HepG2 (cell line): ENCODE results near the gene GNAI2. TPM values are rescaled to one million over a fixed set of nuclear protein-coding genes. Genes with fewer than 3 reads are reported as not detected.

Experiments used
- ELF1 ChIP-seq: sonication (generic); formaldehyde crosslinking; IDR thresholded peaks from 2 replicates; pipeline ENCODE4 v1.4.0; 2020; ENCODE audit warnings: missing genetic modification reagents
- GMEB2 ChIP-seq: IDR thresholded peaks from 2 replicates; pipeline ENCODE4 v1.6.1; 2016; ENCODE audit warnings: missing biosample characterization, missing genetic modification reagents, low read depth
- MLLT10 ChIP-seq: sonication (generic); formaldehyde crosslinking; IDR thresholded peaks from 2 replicates; pipeline ENCODE4 v1.4.0; 2020; ENCODE audit warnings: missing genetic modification reagents
- MTF2 ChIP-seq: sonication (generic); formaldehyde crosslinking; IDR thresholded peaks from 2 replicates; pipeline ENCODE4 v1.5.0; 2020; ENCODE audit warnings: missing genetic modification reagents, borderline replicate concordance
- REST ChIP-seq, 2 experiments: IDR thresholded peaks; 2 replicates each; pipeline ENCODE4 v1.6.1; 2011 to 2012; ENCODE audit warnings: low read length in 2 of 2, borderline replicate concordance in 1 of 2, low read depth in 1 of 2, mild to moderate bottlenecking in 1 of 2, moderate library complexity in 1 of 2
- ZNF17 ChIP-seq: sonication (generic); formaldehyde crosslinking; IDR thresholded peaks from 2 replicates; pipeline ENCODE4 v1.5.0; 2020; ENCODE audit warnings: mild to moderate bottlenecking, missing genetic modification reagents
- ZNF331 ChIP-seq: sonication (generic); formaldehyde crosslinking; IDR thresholded peaks from 2 replicates; pipeline ENCODE4 v1.4.0; 2020; ENCODE audit warnings: missing genetic modification reagents
- ZNF75D ChIP-seq: sonication (generic); formaldehyde crosslinking; IDR thresholded peaks from 2 replicates; pipeline ENCODE4 v1.8.1; 2023; ENCODE audit warnings: missing genetic modification reagents, mild to moderate bottlenecking, borderline replicate concordance
- ZSCAN21 ChIP-seq: sonication (generic); formaldehyde crosslinking; IDR thresholded peaks from 2 replicates; pipeline ENCODE4 v1.8.0; 2022; ENCODE audit warnings: mild to moderate bottlenecking, missing genetic modification reagents, moderate library complexity, borderline replicate concordance
- polyA plus RNA-seq, 8 experiments: library from polyadenylated mRNA; depleted of rRNA in 3 of 8; stranded (reverse) in 7 of 8; unstranded in 1 of 8; fragments of >200 nt; fragmentation: Illumina TruSeq in 4 of 8; extraction: Trizol in 4 of 8; gene quantifications; 2 replicates each; pipeline versions ENCODE4 v1.2.1 to v1.2.3, GENCODE V29; 2011 to 2016; ENCODE audit warnings: low read depth in 4 of 8, missing spikeins in 1 of 8, mixed read lengths in 1 of 8; ENCODE audit not compliant: insufficient read depth in 1 of 8
- total RNA-seq, 5 experiments: library from RNA; depleted of rRNA; stranded (reverse); fragments of >200 nt; fragmentation: Illumina TruSeq; extraction: Trizol; gene quantifications; 2 replicates each; pipeline ENCODE4 v1.2.3, GENCODE V29; 2016; ENCODE audit warnings: low read depth in 1 of 5
- TF ChIP-seq, protein P1 (sequence below): sonication (generic); formaldehyde crosslinking; IDR thresholded peaks from 2 replicates; pipeline ENCODE4 v1.4.0; 2020; ENCODE audit warnings: missing genetic modification reagents
- TF ChIP-seq, protein P2 (sequence below): sonication (generic); formaldehyde crosslinking; IDR thresholded peaks from 2 replicates; pipeline ENCODE4 v1.4.0; 2020; ENCODE audit warnings: missing genetic modification reagents, borderline replicate concordance
- TF ChIP-seq, protein P3 (sequence below): sonication (generic); formaldehyde crosslinking; IDR thresholded peaks from 2 replicates; pipeline ENCODE4 v1.4.0; 2020; ENCODE audit warnings: mild to moderate bottlenecking, missing genetic modification reagents

Gene GNAI2
- total and polyA plus RNA-seq, 2 of the 13 experiments (the other 11 are each of a cell fraction or from before 2014, with no cell fraction given) = 51.1 to 66.2 TPM

- TF ChIP-seq GMEB2 (CRISPR knock-in tag) (no peak), ZNF331 (CRISPR knock-in tag) (0 out of 2 replicates have a peak, but pooled peaks have one; percentile 17), ZNF17 (no peak), ZNF75D (CRISPR knock-in tag) (no peak), MLLT10 (CRISPR knock-in tag) (0 out of 2 replicates have a peak, but pooled peaks have one; percentile 44), MTF2 (CRISPR knock-in tag) (no peak), ZSCAN21 (CRISPR knock-in tag) (peak; percentile 16; the same call in 1 of the 2 replicates), ELF1 (no peak), REST (IDR thresholded peaks at IDR 0.05; ENCODE audit: borderline replicate concordance in 1 of 2, low read depth in 1 of 2, low read length in 2 of 2) (no peak)
- TF ChIP-seq, protein P1, sequence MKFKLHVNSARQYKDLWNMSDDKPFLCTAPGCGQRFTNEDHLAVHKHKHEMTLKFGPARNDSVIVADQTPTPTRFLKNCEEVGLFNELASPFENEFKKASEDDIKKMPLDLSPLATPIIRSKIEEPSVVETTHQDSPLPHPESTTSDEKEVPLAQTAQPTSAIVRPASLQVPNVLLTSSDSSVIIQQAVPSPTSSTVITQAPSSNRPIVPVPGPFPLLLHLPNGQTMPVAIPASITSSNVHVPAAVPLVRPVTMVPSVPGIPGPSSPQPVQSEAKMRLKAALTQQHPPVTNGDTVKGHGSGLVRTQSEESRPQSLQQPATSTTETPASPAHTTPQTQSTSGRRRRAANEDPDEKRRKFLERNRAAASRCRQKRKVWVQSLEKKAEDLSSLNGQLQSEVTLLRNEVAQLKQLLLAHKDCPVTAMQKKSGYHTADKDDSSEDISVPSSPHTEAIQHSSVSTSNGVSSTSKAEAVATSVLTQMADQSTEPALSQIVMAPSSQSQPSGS (CRISPR knock-in tag) = peak; percentile 29; the same call in 1 of the 2 replicates
- TF ChIP-seq, protein P2, sequence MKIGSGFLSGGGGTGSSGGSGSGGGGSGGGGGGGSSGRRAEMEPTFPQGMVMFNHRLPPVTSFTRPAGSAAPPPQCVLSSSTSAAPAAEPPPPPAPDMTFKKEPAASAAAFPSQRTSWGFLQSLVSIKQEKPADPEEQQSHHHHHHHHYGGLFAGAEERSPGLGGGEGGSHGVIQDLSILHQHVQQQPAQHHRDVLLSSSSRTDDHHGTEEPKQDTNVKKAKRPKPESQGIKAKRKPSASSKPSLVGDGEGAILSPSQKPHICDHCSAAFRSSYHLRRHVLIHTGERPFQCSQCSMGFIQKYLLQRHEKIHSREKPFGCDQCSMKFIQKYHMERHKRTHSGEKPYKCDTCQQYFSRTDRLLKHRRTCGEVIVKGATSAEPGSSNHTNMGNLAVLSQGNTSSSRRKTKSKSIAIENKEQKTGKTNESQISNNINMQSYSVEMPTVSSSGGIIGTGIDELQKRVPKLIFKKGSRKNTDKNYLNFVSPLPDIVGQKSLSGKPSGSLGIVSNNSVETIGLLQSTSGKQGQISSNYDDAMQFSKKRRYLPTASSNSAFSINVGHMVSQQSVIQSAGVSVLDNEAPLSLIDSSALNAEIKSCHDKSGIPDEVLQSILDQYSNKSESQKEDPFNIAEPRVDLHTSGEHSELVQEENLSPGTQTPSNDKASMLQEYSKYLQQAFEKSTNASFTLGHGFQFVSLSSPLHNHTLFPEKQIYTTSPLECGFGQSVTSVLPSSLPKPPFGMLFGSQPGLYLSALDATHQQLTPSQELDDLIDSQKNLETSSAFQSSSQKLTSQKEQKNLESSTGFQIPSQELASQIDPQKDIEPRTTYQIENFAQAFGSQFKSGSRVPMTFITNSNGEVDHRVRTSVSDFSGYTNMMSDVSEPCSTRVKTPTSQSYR (CRISPR knock-in tag) = no peak
- TF ChIP-seq, protein P3, sequence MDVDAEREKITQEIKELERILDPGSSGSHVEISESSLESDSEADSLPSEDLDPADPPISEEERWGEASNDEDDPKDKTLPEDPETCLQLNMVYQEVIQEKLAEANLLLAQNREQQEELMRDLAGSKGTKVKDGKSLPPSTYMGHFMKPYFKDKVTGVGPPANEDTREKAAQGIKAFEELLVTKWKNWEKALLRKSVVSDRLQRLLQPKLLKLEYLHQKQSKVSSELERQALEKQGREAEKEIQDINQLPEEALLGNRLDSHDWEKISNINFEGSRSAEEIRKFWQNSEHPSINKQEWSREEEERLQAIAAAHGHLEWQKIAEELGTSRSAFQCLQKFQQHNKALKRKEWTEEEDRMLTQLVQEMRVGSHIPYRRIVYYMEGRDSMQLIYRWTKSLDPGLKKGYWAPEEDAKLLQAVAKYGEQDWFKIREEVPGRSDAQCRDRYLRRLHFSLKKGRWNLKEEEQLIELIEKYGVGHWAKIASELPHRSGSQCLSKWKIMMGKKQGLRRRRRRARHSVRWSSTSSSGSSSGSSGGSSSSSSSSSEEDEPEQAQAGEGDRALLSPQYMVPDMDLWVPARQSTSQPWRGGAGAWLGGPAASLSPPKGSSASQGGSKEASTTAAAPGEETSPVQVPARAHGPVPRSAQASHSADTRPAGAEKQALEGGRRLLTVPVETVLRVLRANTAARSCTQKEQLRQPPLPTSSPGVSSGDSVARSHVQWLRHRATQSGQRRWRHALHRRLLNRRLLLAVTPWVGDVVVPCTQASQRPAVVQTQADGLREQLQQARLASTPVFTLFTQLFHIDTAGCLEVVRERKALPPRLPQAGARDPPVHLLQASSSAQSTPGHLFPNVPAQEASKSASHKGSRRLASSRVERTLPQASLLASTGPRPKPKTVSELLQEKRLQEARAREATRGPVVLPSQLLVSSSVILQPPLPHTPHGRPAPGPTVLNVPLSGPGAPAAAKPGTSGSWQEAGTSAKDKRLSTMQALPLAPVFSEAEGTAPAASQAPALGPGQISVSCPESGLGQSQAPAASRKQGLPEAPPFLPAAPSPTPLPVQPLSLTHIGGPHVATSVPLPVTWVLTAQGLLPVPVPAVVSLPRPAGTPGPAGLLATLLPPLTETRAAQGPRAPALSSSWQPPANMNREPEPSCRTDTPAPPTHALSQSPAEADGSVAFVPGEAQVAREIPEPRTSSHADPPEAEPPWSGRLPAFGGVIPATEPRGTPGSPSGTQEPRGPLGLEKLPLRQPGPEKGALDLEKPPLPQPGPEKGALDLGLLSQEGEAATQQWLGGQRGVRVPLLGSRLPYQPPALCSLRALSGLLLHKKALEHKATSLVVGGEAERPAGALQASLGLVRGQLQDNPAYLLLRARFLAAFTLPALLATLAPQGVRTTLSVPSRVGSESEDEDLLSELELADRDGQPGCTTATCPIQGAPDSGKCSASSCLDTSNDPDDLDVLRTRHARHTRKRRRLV (CRISPR knock-in tag) = no peak
Measured at GRCh38 chr3:50221411-50222168, 14.4 kb upstream of the GNAI2 start (continued).
